Measurements from ENCODE around the gene C11orf98. TPM values are rescaled to one million over a fixed set of nuclear protein-coding genes. Genes with fewer than 3 reads are reported as not detected.
A peak's percentile ranks its signal among the peaks of the same experiment; 100 is the strongest.
"Not testable (repeated sequence)": the region's sequence is repeated elsewhere in the genome, so short reads cannot be mapped to it uniquely, and the experiment has no call there.

The C11orf98 gene
- polyA plus RNA-seq, 3 donors: 57.7 to 62.1 (median 60.3) TPM

DNA sequence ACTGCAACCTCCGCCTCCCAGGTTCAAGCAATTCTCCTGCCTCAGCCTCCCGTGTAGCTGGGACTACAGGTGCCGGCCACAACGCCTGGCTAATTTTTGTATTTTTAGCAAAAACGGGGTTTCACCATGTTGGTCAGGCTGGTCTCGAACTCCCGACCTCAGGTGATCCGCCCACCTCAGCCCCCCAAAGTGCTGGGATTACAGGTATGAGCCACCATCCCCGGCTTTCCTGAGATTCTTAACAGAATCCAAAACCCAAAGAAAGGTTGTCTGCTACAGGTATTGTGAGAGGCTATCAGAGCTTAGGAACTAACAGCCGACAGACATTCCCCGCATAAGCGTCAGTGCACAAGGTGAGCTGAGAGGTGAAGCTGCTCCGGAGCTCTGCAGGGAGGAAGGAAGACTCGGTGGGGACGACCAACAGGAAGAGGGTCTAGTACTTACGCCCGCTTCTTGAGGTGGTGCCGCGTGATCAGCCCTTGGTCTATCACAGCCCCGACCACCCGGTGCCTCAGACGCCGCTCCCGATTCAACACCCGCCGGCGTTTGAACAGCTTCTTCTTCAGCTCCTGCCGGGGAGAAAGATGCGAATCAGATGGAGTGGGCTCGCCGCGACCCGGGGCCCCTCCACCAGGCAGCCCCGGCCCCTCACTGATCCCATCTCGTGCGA lies 470 bp downstream of the C11orf98 start:
- DNase-seq: peak; percentile 73

DNA sequence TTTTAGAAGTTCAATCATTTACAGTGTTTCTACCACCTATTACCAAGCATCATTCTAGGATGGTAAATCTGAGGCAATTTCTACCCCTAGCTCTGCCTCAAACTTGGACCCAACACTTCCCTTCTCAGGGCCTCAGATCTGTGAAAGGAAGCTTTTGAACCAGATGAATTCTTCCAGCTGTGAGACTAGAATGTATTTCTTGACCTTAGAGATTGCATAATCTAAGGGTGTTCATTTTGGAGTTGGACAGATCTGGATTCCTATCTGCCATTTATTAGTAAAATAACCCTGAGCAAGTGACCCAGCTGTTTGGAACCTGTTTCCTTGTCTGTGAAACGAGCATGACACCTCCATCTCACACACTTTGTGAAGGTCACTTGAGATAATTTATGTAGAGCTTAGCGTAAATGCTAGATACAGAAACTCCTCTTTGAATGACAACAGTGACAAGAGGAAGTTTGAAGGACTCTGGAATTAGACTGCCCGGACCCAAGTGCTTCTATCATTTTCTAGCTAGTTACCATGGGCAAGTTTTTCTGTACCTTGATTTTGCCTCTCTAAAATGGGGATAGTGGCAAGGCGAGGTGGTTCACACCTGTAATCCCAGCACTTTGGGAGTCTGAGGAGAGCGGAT lies 8.1 kb downstream of the C11orf98 start:
- DNase-seq: no peak

DNA sequence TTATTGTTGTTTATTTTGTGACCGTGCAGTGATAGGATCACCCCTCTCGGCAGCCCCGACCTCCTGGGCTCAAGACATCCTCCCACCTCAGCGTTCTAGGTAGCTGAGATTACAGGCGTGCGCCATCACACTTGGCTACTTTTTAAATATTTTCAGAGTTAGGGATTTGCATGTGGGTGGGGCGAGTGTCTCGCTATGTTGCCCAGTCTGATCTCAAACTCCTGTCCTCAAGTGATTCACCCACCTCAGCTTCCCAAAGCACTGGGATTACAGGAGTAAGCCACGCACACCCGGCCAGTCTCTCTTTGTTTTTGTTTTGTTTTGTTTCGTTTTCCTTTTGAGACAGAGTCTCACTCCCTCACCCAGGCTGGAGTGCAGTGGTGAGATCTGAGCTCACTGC lies 10.7 kb downstream of the C11orf98 start:
- DNase-seq: no peak

DNA sequence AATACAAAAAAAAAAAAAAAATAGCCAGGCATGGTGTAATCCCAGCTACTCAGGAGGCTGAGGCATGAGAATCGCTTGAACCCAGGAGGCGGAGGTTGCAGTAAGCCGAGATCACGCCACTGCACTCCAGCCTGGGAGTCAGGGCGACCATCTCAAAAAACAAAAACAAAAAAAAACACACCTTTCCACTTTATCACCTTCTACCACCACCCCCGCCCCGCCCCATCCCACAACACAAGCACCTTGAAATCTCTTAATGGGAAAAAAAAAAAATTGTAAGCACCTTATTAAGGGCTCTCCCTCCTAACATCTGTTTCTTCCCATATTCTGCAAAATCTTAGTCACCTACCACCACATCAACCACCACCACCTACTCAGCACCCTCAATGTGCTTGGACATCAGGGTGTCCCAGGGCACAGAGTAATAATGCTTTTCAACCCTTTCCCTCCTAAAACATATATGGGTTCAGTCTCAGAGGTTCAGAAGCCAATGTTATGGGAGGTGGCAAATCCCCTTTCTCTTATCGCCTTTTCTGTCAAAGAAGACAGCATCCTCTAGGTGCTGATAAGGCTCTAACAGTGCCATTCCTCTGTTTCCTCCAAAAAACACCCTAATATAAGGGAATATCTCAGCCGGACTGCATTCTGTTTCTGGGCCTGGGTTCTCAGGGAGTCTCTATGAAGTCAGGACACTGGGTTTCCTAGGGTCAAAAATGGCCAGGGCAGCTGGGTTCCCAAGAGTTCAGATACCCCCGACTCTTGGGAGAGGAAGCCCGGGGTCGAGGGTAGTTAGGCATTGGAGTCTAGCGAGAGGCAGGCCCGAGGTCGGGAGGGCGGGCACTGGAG lies 12.6 kb downstream of the C11orf98 start:
- no peak for DNase-seq

DNA sequence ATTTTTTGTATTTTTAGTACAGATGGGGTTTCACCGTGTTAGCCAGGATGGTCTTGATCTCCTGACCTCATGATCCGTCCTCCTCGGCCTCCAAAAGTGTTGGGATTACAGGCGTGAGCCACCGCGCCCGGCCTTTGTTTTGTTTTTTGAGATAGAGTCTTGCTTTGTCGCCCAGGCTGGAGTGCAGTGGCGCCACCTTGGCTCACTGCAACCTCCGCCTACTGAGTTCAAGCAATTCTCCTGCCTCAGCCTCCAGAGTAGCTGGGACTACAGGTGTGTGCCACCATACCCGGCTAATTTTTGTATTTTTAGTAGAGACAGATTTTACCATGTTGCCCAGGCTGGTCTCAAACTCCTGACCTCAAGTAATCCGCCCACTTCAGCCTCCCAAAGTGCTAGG lies 14.7 kb downstream of the C11orf98 start:
- DNase-seq: not testable (repeated sequence)

DNA sequence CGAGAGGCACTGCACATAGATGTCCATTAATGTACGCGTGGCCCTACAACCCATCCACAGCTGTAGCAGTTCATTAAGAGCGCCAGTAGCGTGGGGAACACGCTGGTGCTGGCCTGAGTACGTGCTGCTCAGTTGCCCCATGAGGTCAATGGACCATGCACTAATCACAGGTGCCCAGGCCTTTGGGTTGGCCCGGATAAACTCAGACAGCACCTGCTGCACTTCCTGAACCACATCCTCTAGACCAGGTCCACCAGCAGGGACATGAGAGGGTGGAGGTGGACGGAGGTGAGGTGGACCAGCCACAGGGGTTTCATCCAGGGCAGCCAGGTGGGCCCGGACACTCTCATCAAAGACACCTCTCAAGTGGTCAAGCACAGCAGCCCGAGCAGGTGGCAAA lies 15.5 kb downstream of the C11orf98 start:
- DNase-seq: no peak

DNA sequence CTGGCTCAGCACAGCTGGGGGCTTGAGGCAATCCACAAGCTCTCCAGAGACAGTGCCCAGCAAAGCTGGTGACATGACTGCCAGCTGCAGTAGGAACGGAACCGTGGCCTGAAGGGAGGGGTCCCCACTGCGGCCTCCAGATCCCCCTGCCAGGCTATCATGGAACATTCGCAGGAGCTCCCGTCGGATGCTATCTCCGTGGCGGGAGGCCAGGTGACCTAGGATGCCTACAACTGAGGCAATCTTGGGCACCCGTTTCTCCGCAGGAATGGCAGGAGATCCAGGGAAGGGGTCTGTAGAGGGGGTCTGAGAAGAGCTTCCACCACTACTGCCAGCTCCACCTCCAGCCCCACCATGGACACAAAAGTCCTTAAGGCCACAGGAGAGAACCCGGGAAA lies 16.0 kb downstream of the C11orf98 start:
- no peak for DNase-seq

DNA sequence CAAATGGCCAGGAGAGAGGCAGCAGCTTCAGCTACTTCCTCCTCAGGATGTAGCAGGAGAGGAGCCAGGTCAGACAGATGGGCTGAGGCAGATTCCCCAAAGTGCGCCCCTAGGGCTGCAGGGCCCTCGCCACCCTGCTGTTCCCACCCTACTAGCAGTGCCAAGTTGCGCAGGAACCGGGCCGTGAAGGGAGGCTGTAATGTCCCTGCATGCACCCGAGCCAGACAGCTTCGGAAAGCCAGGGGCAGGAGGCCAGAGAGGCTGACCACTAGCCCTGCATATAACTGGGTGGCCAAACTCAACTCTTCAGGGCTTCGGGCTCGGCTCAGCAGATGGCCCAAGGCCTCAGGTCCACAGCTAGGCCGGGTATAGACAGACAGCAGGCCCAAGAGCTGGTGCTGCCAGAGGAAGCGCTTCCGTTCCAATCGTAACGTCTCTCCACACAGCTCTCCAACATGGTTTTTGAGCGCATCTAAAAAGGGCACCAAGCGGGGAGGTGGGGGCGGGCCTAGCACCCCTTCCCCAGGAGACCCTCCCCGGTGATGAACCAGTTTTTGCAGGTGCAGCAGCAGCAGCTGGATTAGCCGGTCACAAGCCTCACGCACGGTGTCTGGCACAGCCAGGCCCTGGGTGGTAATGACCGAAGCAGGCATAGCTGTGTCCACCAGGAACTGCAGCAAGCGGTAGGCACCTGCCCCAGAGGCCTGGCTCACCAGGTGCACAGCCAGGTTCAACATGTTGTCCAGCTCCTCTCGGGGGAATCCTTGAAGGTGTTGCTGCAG lies 16.6 kb downstream of the C11orf98 start:
- no peak for DNase-seq

DNA sequence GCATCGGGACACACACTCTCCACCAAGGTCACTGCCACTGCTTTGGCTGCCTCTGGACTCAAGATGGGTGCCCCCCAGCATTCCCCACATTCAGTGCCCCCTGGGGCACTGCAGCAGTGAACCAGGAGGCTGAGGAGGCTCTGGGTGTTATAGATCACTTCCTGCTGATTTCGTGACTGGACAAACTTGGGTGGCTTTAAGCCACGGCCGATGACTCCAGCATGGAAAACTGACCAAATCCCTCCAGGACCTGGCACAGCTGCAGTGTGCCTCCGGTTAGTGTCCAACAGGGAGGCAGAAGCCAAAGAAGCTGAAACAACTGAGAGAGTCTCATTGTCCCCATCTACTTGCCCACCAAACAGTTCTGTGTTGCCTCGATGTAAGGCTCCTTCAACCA lies 17.4 kb downstream of the C11orf98 start:
- DNase-seq: no peak

DNA sequence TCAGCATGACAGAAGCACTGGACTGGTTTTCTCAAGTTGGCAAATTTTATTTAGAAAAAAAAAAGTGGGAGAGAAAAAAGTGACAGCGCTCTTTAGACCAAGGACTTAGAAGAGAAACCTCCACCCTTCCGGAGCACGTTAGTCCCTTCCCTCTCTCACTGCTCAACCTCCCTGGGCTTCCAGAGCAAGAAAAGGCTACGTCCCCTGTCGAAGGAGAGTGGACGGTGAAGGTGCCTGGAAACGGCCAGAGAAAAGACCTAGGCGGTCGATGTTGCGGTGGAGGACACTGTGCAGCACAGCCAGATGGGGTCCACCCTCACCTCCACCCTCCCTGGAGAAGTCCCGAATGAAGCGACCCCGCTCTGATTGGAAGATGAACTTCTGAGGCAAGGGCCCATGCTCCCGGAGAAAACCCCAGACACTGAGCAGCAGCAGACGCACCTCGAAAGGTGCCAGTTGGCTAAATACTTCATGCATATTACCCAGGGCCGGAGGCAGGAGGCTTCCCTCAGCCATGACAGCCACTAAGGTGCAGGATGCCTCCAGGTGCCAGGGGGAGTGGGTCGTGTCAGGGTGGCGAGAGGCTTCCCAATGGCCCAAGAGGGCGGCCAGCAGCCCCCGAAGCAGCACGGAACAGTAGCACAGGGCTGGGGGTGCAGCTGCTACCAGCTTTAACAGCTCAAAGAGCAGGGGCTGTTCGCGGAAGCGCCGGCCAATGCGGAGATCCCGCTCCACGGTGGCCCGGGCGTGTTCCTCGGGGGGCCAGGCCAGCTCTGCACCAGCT lies 18.0 kb downstream of the C11orf98 start:
- no peak for DNase-seq

DNA sequence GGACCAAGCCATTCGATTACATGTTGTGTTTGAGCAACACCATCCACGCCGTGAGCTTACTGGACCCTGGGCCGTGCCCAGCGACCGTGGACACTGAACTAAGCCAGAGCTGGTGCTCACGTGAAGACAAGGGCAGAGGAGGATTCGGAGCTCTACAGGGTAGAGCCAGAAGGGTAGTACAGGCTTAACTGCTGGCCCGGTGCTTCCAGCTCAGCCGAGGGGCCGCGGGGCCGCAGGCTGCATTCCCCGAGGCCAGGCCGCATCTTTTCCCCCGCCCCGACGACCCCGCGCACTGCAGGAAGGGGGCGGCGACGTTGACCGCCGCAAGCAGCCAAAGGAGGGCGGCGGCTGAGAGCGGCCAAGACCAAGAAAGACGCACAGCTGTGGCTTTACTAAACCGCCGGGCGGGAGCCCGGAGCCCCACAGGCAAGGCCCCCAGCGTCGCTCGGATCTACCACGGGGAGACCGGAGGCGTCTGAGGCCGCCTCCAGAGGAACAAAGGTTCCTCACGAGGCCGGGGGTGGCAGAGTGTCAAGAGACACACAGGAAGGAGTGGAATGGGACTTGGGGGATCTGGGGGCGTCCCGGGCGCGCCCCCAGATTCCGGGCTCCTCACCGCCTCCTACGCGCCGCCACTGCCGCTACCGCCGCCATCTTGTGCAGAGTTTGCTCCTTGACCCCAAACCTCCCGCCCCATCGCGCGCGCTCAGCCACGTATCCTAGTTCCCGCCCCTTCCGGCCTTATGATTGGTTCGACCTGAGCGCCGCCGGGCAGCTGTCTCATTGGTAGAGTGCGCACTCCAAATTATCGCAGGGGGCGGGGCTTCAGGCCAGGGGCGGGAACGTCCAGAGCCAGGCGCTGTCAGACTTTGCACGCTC lies 18.8 kb downstream of the C11orf98 start, which contains the start of gene GANAB:
Gene GANAB (minus strand): TSS at position 668 of the 879 bp plus-strand sequence. CDS start 14 bp downstream, at position 654.
- peak; percentile 99 for DNase-seq

DNA sequence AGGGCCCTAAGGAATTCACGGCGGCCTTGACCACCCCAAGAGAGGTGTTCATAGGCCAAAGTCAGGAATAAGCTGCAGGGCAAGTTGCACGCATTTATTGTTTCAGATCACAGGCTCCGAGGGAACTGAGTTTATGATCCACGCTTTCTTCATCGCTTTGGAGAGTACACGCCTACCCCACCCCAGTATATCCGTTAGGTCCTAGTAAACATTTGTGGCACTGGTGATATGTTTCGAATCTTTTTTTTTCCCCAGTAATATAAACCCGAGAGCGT lies 19.4 kb downstream of the C11orf98 start:
- no peak for DNase-seq

DNA sequence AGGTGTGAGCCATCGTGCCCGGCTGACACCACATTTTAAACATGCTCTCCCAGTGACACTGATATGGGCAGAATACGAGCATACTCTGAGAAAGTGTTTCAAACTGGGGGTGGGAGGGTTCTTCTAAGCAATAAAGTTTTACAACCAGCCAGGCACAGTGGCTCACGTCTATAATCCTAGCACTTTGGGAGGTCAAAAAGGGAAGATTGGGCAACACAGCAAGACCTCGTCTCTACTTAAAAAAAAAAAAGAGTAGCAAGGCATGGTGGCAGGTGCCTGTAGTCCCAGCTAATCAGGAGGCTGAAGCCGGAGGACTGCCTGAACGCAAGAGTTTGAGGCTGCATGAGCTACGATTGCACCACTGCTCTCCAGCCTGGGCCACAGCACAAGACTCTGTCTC lies 20.8 kb downstream of the C11orf98 start:
- no peak for DNase-seq

DNA sequence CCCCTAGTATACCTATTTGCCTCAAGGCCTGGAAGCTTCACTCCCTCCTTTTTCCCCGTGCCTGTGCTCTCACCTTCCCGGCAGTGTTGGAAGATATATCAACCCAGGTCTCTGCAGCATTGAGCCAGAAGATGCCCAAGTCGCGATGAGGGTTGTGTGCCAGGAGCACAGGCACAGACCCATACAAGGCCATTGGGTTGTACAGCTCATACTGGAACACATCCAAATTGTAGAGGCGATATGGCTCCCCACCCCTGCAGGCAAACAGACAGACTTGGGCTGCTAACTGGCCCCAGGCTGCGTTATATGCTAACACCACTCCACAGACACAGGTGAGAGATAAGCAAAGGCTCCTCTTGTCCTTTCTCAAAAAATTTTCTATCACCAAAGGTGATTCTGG lies 32.5 kb downstream of the C11orf98 start:
- no peak for DNase-seq

DNA sequence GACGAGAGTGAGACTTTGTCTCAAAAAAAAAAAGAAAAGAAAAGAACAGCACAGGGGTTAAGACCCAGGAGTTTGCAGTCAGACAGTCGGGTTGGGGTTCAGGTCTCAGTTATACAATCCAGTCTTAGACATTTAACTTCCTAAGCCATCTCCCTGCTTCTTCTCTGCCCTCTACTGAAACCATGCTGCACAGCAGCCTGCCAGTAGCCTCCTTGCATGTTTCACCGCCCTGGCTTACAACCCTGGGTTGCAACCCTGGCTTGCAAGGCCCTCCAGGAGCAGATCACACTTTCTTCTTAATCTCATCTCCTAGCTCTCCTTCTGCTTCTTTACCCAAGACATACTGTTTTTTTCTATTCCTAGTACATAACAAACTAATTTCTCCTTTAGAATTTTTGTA lies 37.3 kb downstream of the C11orf98 start:
- no peak for DNase-seq

DNA sequence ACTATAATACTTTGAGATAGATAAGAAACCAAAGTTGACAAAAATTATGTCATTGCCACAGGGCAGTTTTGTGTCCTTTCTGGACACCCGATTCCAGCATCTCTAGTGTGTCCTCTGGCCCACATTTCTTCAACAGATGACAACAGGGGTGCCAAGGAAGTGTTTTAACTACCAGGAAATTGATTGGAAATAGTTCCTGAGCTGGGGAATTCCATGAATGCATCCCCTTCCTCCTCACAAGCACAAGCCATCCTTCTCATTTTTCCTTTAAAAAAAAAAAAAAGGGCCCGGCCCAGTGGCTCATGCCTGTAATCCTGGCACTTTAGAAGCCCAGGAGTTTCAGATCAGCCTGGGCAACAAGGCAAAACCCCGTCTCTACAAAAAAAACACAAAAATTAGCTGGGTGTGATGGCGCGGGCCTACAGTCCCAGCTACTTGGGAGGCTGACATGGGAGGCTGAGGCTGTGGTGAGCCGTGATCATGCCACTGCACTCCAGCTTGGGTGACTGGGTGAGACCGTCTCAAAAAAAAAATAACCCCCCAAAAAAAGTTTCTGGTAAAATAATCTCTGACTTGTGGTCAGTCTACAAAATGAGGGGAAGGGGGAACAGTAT lies 42.4 kb downstream of the C11orf98 start:
- DNase-seq: no peak

DNA sequence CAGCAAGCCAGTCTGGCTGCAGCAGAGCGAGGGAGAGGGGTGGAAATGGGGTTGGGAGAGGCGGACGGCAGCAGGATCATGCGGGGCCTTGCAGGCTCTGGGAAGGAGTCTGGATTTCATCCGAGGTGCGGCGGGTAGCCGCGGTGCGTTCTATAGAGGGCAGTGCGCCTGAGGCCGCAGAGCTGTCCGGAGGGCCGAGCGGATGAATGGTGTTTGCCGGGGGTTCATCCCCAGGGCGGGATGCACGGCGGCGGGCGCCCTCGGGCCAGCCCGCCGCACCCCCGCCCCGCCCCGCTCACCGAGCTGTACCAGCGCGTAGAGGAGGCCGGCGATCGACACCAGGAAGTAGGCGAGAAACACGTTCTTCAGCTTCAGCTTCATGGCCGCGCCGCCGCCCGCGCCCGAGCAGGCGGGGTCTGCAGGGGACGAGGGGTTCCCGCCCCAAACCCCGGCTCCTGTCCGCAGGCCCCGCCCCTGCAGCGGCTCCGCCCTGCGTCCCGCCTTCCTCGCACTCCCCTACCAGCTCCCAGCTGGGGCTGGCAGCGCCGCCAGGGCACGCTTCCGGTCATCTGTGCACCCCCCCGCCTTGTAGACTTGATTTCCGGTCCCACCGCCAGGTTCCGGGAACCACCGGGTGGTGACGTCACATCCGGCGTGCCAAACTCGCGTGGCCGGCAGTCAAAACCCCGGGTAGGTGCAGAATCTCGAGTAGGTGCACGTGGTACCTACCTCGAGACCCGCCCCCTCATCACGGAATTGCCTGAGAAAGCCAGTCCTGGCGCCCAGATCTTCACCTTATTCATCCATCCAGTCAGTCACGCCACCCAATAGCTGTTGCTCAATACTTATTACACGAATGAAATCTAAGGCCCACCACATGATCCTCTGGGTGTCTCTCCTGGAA lies 43.2 kb downstream of the C11orf98 start, which contains the start of gene B3GAT3:
Gene B3GAT3 (minus strand): TSS at position 420 of the 904 bp plus-strand sequence. CDS start 39 bp downstream, at position 381.
- peak; percentile 96 for DNase-seq

DNA sequence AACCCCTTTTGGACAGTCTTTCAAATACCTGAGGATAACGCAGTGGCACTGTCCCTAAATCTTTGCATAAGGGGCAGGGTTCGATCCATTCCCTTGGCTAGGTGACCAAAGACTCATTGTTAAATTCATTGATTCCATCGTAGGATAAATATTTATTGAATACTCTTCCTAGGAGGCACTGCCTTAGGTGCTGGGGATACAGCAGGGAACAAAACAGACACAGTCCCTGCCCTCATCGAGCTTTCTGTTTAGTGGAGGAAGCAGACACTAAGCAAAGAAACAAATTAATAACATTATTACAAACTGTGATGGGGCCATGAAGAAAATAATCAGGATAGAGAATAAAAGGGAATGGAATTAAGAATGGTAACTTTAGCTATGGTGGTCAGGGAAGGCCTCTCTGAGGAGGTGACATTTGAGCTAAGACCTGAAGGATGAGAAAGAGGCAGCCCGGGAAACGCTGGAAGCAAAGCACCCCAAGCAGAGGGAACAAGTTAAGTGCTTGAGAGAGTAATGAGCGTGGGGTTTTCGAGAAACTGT lies 43.9 kb downstream of the C11orf98 start:
- no peak for DNase-seq

Data from renal pelvis (tissue), 4 donors.